Memory B cell (primary cell): ENCODE results near the gene DYRK3.

Source experiments
- ATAC-seq: fragments of 150-1000 bp; cut with Tn5 transposase; 2 replicates; pipeline ENCODE4 v1.10.0; 2021; ENCODE audit warnings: low read depth, mild to moderate bottlenecking, moderate library complexity
- DNase-seq, 2 donors: peaks; one replicate each; pipeline ENCODE4 v3.0.0; 2022; ENCODE audit warnings: low spot score in 2 of 2
- H3K27ac Mint-ChIP-seq: one replicate; pipeline ENCODE4 v1.8.0; 2022; ENCODE audit warnings: mild to moderate bottlenecking, moderate library complexity, mixed read lengths
- H3K27me3 Mint-ChIP-seq: one replicate; pipeline ENCODE4 v1.8.0; 2022; ENCODE audit warnings: mixed read lengths
- H3K36me3 Mint-ChIP-seq: one replicate; pipeline ENCODE4 v1.8.0; 2022; ENCODE audit warnings: mild to moderate bottlenecking, mixed read lengths
- H3K4me1 Mint-ChIP-seq: one replicate; pipeline ENCODE4 v1.8.0; 2022; ENCODE audit warnings: mixed read lengths
- H3K4me3 Mint-ChIP-seq: one replicate; pipeline ENCODE4 v1.8.0; 2022; ENCODE audit warnings: mild to moderate bottlenecking, moderate library complexity, mixed read lengths
- H3K9me3 Mint-ChIP-seq: one replicate; pipeline ENCODE4 v1.8.0; 2022; ENCODE audit warnings: mixed read lengths

DYRK3 gene

DNA sequence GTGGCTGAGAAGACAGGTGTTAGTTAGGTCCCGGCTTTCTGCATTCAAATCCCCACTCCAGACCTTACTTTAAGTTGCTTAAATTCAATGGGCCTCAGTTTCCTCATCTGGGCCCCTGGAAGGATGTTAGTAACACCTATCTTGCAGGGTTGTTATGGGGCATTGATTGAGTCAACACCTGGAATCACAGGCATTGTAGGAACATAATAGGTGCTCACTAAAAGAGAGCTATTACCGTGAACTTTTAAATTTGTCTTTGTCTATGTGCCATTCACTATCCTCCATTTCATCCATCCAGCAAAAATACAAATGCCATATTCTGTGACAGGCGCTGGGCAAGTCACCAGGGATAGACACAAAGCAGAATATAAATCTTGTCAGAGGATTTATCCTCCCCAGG is 38.9 kb downstream of the DYRK3 start:
- Mint-ChIP-seq H3K36me3 (no peaks in the 10 kb centered on the region), H3K4me1 (peaks cover 14% of the 10 kb centered on the region), H3K27me3 (no peaks in the 10 kb centered on the region), H3K27ac (no peak overlapping the region), H3K4me3 (no peak overlapping the region), H3K9me3 (no peaks in the 10 kb centered on the region)
- ATAC-seq = no peak
- no peak for DNase-seq

DNA sequence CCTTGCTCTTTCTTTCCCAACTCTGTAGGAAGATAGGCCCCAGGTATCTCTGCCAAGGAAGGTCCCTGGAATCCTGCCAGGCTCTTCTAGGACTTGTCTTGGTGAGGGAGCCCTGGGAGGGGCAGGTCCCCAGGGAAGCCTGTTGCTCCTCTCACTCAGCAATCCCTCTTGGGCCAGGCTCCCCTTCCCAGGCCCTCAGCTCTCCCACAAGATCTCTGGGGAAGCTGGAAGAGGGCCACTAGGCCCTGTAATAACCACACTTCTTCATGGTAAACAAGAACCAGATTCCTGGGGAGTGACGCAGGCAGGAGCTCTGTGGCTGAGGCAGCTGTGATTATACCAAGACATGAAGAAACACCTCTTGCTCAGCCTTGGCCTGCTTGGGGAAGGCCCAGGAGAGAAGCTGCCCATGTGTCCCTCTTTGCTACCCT is 39.4 kb downstream of the DYRK3 start:
- H3K27me3 Mint-ChIP-seq = no peaks in the 10 kb centered on the region
- no peak overlapping the region for H3K27ac Mint-ChIP-seq
- no peak for ATAC-seq
- peaks cover 18% of the 10 kb centered on the region for H3K4me1 Mint-ChIP-seq
- H3K9me3 Mint-ChIP-seq = no peaks in the 10 kb centered on the region
- no peaks in the 10 kb centered on the region for H3K36me3 Mint-ChIP-seq
- H3K4me3 Mint-ChIP-seq = no peak overlapping the region
- no peak for DNase-seq

DNA sequence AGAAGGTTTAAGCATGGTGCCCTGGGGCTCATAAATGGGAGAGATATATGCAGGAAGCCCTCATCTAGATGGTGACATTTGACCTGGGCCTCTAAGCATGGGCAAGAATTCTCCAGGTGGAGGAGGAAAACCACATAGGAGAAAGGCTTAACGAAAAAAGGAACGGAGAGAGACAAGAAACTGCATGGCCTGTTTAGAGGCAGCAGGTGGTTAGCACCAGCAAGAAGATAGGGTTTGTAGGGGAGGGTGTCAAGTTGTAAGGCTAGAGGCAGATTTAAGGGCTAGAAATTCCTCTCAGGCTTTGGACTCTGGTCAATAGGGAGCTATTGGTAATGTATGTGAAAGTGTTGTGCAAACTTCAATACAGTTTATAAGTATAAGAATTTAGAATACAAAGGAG is 41.2 kb downstream of the DYRK3 start:
- no peak for ATAC-seq
- H3K27me3 Mint-ChIP-seq = no peaks in the 10 kb centered on the region
- H3K36me3 Mint-ChIP-seq = no peaks in the 10 kb centered on the region
- H3K27ac Mint-ChIP-seq = no peak overlapping the region
- DNase-seq = no peak
- H3K9me3 Mint-ChIP-seq = no peaks in the 10 kb centered on the region
- H3K4me3 Mint-ChIP-seq = no peak overlapping the region
- H3K4me1 Mint-ChIP-seq = peaks cover 30% of the 10 kb centered on the region

- H3K36me3 Mint-ChIP-seq = no peaks in the 10 kb centered on the region
- H3K4me3 Mint-ChIP-seq = no peak overlapping the region
- H3K4me1 Mint-ChIP-seq = peaks cover 45% of the 10 kb centered on the region
- DNase-seq (no peak), ATAC-seq (no peak)
- H3K27ac Mint-ChIP-seq = no peak overlapping the region
- H3K27me3 Mint-ChIP-seq = no peaks in the 10 kb centered on the region
- H3K9me3 Mint-ChIP-seq = no peaks in the 10 kb centered on the region
These were observed 43.2 kb downstream of the DYRK3 start for GRCh38 chr1:206678490-206678889.

DNA sequence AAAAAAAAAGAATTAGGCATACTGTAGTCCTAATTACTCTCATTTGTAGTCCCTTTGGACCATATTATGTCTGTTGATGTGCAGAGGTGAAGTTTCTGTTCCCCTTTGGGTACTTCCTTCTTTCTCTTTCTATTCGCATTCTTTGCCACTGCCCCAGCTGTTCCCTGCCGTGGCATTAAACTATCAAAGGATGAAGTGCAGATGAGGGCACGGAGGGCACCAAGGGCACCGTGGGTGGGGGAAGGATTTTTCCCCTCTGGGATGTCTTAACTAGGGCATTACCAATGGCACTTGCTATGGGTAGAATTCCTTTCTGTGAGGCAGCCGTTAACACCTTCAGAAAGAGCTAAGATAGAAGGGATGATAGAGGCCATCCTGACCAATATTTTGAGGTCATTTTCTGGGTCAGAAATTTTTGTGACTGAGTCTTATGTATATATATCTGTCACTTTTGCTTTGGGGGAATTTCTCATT is 44.4 kb downstream of the DYRK3 start:
- no peaks in the 10 kb centered on the region for H3K27me3 Mint-ChIP-seq
- peaks cover 49% of the 10 kb centered on the region for H3K4me1 Mint-ChIP-seq
- no peaks in the 10 kb centered on the region for H3K9me3 Mint-ChIP-seq
- peak overlapping the region; percentile 21 for H3K27ac Mint-ChIP-seq
- peak overlapping the region; percentile 72 for H3K4me3 Mint-ChIP-seq
- DNase-seq (peak; percentile 47 to 68), ATAC-seq (peak; percentile 97)
- no peaks in the 10 kb centered on the region for H3K36me3 Mint-ChIP-seq

GRCh38 chr1:206680279-206680678 is 44.9 kb downstream of the DYRK3 start:
- H3K4me1 Mint-ChIP-seq = peaks cover 49% of the 10 kb centered on the region
- ATAC-seq = no peak
- peak overlapping the region; percentile 21 for H3K27ac Mint-ChIP-seq
- no peak for DNase-seq
- no peak overlapping the region for H3K4me3 Mint-ChIP-seq
- no peaks in the 10 kb centered on the region for H3K36me3 Mint-ChIP-seq
- H3K9me3 Mint-ChIP-seq = no peaks in the 10 kb centered on the region
- H3K27me3 Mint-ChIP-seq = no peaks in the 10 kb centered on the region

- Mint-ChIP-seq H3K9me3 (no peaks in the 10 kb centered on the region), H3K4me3 (no peak overlapping the region), H3K4me1 (peaks cover 51% of the 10 kb centered on the region), H3K27me3 (no peaks in the 10 kb centered on the region), H3K27ac (no peak overlapping the region), H3K36me3 (no peaks in the 10 kb centered on the region)
- DNase-seq (no peak), ATAC-seq (no peak)
These were observed 46.0 kb downstream of the DYRK3 start for GRCh38 chr1:206681359-206681758.

GRCh38 chr1:206682111-206682510 is 46.8 kb downstream of the DYRK3 start:
- ATAC-seq (no peak), DNase-seq (no peak)
- H3K36me3 Mint-ChIP-seq = no peaks in the 10 kb centered on the region
- H3K27ac Mint-ChIP-seq = no peak overlapping the region
- H3K9me3 Mint-ChIP-seq = no peaks in the 10 kb centered on the region
- H3K27me3 Mint-ChIP-seq = no peaks in the 10 kb centered on the region
- H3K4me1 Mint-ChIP-seq = peaks cover 55% of the 10 kb centered on the region
- peak overlapping the region; percentile 54 for H3K4me3 Mint-ChIP-seq

- no peak for ATAC-seq
- Mint-ChIP-seq H3K4me3 (peak overlapping the region; percentile 14), H3K27ac (no peak overlapping the region), H3K36me3 (no peaks in the 10 kb centered on the region), H3K9me3 (no peaks in the 10 kb centered on the region), H3K27me3 (no peaks in the 10 kb centered on the region), H3K4me1 (peaks cover 64% of the 10 kb centered on the region)
- no peak for DNase-seq
These were observed 48.0 kb downstream of the DYRK3 start for GRCh38 chr1:206683313-206683712.

DNA sequence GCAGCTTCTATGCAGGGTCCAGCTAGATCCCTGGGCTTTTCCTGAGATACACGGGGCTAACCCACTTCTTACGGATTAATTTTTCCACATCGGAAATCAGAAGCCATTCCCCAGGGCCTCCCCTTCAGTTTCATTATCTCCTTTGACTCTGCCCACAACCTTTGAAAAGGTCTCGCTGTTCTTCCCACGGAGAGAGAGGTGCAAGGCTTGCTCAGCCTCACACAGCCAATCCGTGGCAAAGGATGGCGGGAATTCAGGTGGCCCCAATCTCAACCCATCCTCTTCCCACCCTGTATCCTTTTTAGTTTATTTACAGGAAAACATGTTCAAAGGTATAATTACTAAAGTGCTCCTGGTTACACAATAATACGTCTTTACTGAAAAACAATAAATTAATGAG is 48.7 kb downstream of the DYRK3 start:
- no peak overlapping the region for H3K27ac Mint-ChIP-seq
- peaks cover 61% of the 10 kb centered on the region for H3K4me1 Mint-ChIP-seq
- no peaks in the 10 kb centered on the region for H3K27me3 Mint-ChIP-seq
- peak overlapping the region; percentile 86 for H3K4me3 Mint-ChIP-seq
- H3K36me3 Mint-ChIP-seq = no peaks in the 10 kb centered on the region
- no peaks in the 10 kb centered on the region for H3K9me3 Mint-ChIP-seq
- DNase-seq = no peak
- ATAC-seq = no peak

GRCh38 chr1:206684478-206685333 is 49.4 kb downstream of the DYRK3 start, which contains the start of gene MAPKAPK2:
Gene MAPKAPK2 (plus strand): TSS chr1:206684905. CDS start chr1:206685230, 325 bp downstream.
- DNase-seq = peak; percentile 66 to 67
- Mint-ChIP-seq H3K4me3 (peak within 1 kb of the TSS; percentile 97), H3K9me3 (no peaks in the 10 kb centered on the region), H3K27me3 (no peaks in the 10 kb centered on the region), H3K4me1 (peaks cover 60% of the 10 kb centered on the region), H3K36me3 (peaks cover 4% of the 10 kb centered on the region), H3K27ac (peak within 1 kb of the TSS; percentile 94)
- peak; percentile 75 for ATAC-seq

DNA sequence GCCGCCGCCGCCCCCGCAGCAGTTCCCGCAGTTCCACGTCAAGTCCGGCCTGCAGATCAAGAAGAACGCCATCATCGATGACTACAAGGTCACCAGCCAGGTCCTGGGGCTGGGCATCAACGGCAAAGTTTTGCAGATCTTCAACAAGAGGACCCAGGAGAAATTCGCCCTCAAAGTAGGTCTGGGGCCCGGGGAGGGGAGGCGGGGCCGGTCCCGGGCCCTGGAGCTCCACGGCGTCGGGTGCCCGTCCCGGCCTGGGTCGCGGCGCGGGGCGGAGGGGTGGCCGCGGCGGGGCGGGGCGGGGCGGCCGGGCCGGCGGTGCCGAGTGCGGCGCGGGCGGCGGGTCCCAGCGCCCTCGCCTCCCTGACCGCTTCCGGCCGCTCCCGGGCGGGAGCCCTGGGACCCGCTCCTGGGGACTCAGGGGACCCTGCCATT is 50.0 kb downstream of the DYRK3 start:
- H3K9me3 Mint-ChIP-seq = no peaks in the 10 kb centered on the region
- H3K4me1 Mint-ChIP-seq = peaks cover 60% of the 10 kb centered on the region
- DNase-seq = peak in 1 of 2 donors; percentile 41
- peak; percentile 31 for ATAC-seq
- peak overlapping the region; percentile 94 for H3K27ac Mint-ChIP-seq
- H3K27me3 Mint-ChIP-seq = no peaks in the 10 kb centered on the region
- H3K36me3 Mint-ChIP-seq = peaks cover 6% of the 10 kb centered on the region
- H3K4me3 Mint-ChIP-seq = peak overlapping the region; percentile 97

- peak overlapping the region; percentile 94 for H3K27ac Mint-ChIP-seq
- peak; percentile 30 for ATAC-seq
- peak; percentile 36 to 44 for DNase-seq
- H3K27me3 Mint-ChIP-seq = no peaks in the 10 kb centered on the region
- H3K36me3 Mint-ChIP-seq = peaks cover 6% of the 10 kb centered on the region
- peak overlapping the region; percentile 97 for H3K4me3 Mint-ChIP-seq
- H3K9me3 Mint-ChIP-seq = no peaks in the 10 kb centered on the region
- peaks cover 58% of the 10 kb centered on the region for H3K4me1 Mint-ChIP-seq
These were observed 50.6 kb downstream of the DYRK3 start for GRCh38 chr1:206685769-206686477.
